ENCODE results near the gene SAMD3. TPM values are rescaled to one million over a fixed set of nuclear protein-coding genes. Genes with fewer than 3 reads are reported as not detected.

SAMD3 gene
- total RNA-seq, 1 donor from 2014 or later: 2.4 TPM

GRCh38 chr6:130098317-130098716 lies 124.4 kb downstream of the SAMD3 start:
- H3K36me3 Mint-ChIP-seq: peaks cover 40% of the 10 kb centered on the region
- H3K27ac Mint-ChIP-seq: no peak overlapping the region
- peaks cover 1% of the 10 kb centered on the region for H3K4me1 Mint-ChIP-seq (ENCODE audit: unreplicated experiment)
- H3K27me3 Mint-ChIP-seq: no peaks in the 10 kb centered on the region
- H3K9me3 Mint-ChIP-seq: no peaks in the 10 kb centered on the region
- no peak for DNase-seq (ENCODE audit: extremely low spot score, unreplicated experiment)
- no peak for TF ChIP-seq CTCF (conservative IDR thresholded peaks at IDR 0.05)
- H3K4me3 Mint-ChIP-seq: no peak overlapping the region

Other genes with a start within 250 kb of the SAMD3 start
- gene L3MBTL3, start 204.4 kb downstream of the SAMD3 start, total RNA-seq (ENCODE audit: low replicate concordance): 16.6 and 23.8 TPM in 2 replicates
- gene TMEM200A, start 143.1 kb upstream of the SAMD3 start, total RNA-seq (ENCODE audit: low replicate concordance): 18.4 and 19.2 TPM in 2 replicates